BE2C (cell line): ENCODE measurements around the gene STAMBPL1.

Source experiments
- DNase-seq: peaks from one replicate; pipeline ENCODE4 v3.0.0-alpha.2; 2020
- H3K27me3 ChIP-seq: fragments of 250-450 bp; sonication (Bioruptor Pico); 2 replicates; pipeline ENCODE4 v1.5.1; 2020; ENCODE audit warnings: mild to moderate bottlenecking
- H3K36me3 ChIP-seq: fragments of 250-450 bp; sonication (Bioruptor Pico); 2 replicates; pipeline ENCODE4 v1.5.1; 2020; ENCODE audit warnings: mild to moderate bottlenecking
- H3K4me1 ChIP-seq: fragments of 250-450 bp; sonication (Bioruptor Pico); 2 replicates; pipeline ENCODE4 v1.5.1; 2020
- H3K4me3 ChIP-seq: 2 replicates; pipeline ENCODE4 v1.5.1; 2011; ENCODE audit warnings: low read depth, low read length
- H3K9me3 ChIP-seq: fragments of 250-450 bp; sonication (Bioruptor Pico); 2 replicates; pipeline ENCODE4 v1.5.1; 2020
- CTCF ChIP-seq: IDR thresholded peaks from 2 replicates; pipeline ENCODE4 v1.5.1; 2012; ENCODE audit warnings: mild to moderate bottlenecking, low read depth, low read length

STAMBPL1 gene

DNA sequence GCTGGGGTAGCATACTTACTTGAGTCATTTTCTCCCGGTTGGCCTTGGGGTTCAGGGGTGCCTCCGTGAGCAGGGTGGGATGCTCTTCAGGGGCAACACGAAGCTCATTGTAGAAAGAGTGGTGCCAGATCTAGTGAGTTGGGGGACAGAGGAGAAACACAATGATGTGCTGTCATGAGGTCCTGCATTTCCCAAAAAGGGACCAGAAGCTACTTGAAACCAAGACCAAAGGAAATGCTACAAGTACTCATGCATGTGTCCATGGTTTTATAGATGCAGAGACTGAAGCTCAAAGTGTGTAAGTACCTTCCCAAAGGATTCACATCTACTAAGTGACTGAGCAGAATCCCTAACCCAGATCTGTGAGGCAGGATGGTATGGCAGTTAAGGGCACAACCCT is 63.7 kb downstream of the STAMBPL1 start:
- Histone ChIP-seq H3K4me3 (no peak overlapping the region), H3K4me1 (peaks cover 1% of the 10 kb centered on the region; the same call in 1 of the 2 replicates), H3K36me3 (no peaks in the 10 kb centered on the region), H3K27me3 (no peaks in the 10 kb centered on the region), H3K9me3 (no peaks in the 10 kb centered on the region)
- DNase-seq = no peak
- TF ChIP-seq CTCF = no peak

GRCh38 chr10:88944813-88945212 is 64.8 kb downstream of the STAMBPL1 start:
- H3K36me3 ChIP-seq = no peaks in the 10 kb centered on the region
- TF ChIP-seq CTCF = no peak
- H3K4me1 ChIP-seq = no peaks in the 10 kb centered on the region
- no peak overlapping the region for H3K4me3 ChIP-seq
- no peaks in the 10 kb centered on the region for H3K27me3 ChIP-seq
- H3K9me3 ChIP-seq = no peaks in the 10 kb centered on the region
- DNase-seq = no peak

GRCh38 chr10:88946200-88946599 is 66.2 kb downstream of the STAMBPL1 start:
- no peaks in the 10 kb centered on the region for H3K9me3 ChIP-seq
- H3K4me1 ChIP-seq = peaks cover 10% of the 10 kb centered on the region; the same call in 1 of the 2 replicates
- H3K4me3 ChIP-seq = no peak overlapping the region
- no peak for DNase-seq
- H3K27me3 ChIP-seq = no peaks in the 10 kb centered on the region
- no peak for TF ChIP-seq CTCF
- no peaks in the 10 kb centered on the region for H3K36me3 ChIP-seq

- Histone ChIP-seq H3K36me3 (no peaks in the 10 kb centered on the region), H3K9me3 (no peaks in the 10 kb centered on the region), H3K27me3 (no peaks in the 10 kb centered on the region), H3K4me3 (no peak overlapping the region), H3K4me1 (peaks cover 11% of the 10 kb centered on the region)
- DNase-seq = no peak
- no peak for TF ChIP-seq CTCF
These were observed 67.0 kb downstream of the STAMBPL1 start for GRCh38 chr10:88946965-88947590.

DNA sequence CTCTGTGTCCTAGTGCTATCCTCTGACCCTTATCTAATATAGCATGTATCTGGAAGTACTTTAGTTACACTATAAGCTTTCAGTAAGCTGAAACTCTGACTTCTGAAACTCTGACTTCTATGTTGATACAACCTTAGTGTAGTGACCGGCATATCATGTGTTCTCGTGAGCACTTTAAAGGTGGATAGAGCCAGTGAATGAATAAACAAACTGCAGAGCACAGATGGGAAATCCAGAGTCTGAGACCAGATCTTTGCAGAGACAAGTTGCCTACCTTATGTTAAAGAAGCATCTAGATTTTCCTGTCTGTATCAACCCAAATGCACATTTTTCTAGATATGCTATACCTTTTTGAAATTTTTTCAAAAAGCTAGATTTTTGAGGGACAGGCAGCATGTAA is 69.0 kb downstream of the STAMBPL1 start:
- Histone ChIP-seq H3K4me3 (no peak overlapping the region), H3K4me1 (peaks cover 21% of the 10 kb centered on the region), H3K36me3 (no peaks in the 10 kb centered on the region), H3K9me3 (no peaks in the 10 kb centered on the region), H3K27me3 (no peaks in the 10 kb centered on the region)
- DNase-seq = no peak
- no peak for TF ChIP-seq CTCF

DNA sequence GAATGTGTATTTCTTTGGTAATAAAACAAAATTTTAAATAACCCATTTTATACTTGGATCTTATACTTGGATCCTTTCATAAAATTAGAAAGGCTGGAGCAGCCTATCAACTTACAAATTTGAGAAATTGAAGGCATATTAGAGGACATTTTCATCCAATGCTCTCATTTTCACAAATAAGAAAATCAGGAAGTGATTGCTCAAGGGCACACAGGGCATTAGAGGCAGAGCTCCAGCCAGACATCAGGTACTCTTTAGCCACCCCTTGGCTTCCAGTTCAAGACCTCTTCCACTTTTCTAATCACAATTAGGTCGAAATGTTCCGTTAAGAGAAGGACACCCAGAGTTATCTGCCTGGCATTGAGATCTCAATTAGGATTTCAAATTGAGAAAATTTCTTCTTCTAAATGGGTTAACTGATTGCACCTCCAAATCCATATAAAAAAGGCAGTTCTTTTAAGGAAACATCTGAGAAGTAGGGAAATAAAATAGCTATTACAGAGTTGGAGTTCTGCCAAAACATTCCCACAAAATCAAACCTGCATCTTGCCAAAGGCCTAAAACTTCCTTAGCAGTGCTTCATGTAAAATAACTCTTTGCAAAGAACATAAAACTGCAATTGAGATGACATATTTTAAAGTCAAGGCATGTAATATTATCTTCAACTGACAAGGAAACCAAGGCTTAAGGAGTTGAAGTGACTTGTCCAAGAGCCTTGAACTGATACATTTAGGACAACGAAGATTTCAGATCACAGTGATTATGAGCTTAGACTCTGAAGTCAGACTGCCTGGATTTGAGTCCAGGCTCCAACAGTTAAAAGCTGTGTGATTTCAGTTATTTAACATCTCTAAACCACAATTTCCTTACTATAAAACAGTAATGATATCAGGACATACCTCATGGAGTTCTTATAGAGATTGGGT is 70.1 kb downstream of the STAMBPL1 start:
- no peak overlapping the region for H3K4me3 ChIP-seq
- no peaks in the 10 kb centered on the region for H3K27me3 ChIP-seq
- H3K4me1 ChIP-seq = peaks cover 21% of the 10 kb centered on the region
- H3K36me3 ChIP-seq = no peaks in the 10 kb centered on the region
- TF ChIP-seq CTCF = no peak
- no peaks in the 10 kb centered on the region for H3K9me3 ChIP-seq
- DNase-seq = no peak
